HepG2 (cell line): ENCODE data around the gene TMEM184C. TPM values are rescaled to one million over a fixed set of nuclear protein-coding genes. Genes with fewer than 3 reads are reported as not detected.

Experiments used
- BHLHE40 ChIP-seq: IDR thresholded peaks from 2 replicates; pipeline ENCODE4 v1.6.1; 2011; ENCODE audit warnings: low read length, improper control_type of control experiment
- BORCS8-MEF2B ChIP-seq: sonication (generic); formaldehyde crosslinking; IDR thresholded peaks from 2 replicates; pipeline ENCODE4 v1.8.0; 2022; ENCODE audit warnings: mild to moderate bottlenecking, missing genetic modification reagents
- CEBPB ChIP-seq: IDR thresholded peaks from 2 replicates; pipeline ENCODE4 v1.6.1; 2011; ENCODE audit warnings: low read depth, low read length, improper control_type of control experiment, borderline replicate concordance
- DNMT1 ChIP-seq: sonication (generic); formaldehyde crosslinking; IDR thresholded peaks from 2 replicates; pipeline ENCODE4 v1.5.1; 2020; ENCODE audit warnings: mild to moderate bottlenecking, missing genetic modification reagents
- KLF13 ChIP-seq: sonication (generic); formaldehyde crosslinking; IDR thresholded peaks from 2 replicates; pipeline ENCODE4 v1.4.0; 2020; ENCODE audit warnings: mild to moderate bottlenecking, missing genetic modification reagents
- MEIS2 ChIP-seq: sonication (generic); formaldehyde crosslinking; IDR thresholded peaks from 2 replicates; pipeline ENCODE4 v1.9.0; 2021; ENCODE audit warnings: mild to moderate bottlenecking, missing genetic modification reagents
- NFKB2 ChIP-seq: sonication (generic); formaldehyde crosslinking; IDR thresholded peaks from 2 replicates; pipeline ENCODE4 v1.4.0; 2020; ENCODE audit warnings: missing genetic modification reagents, borderline replicate concordance
- NR2F6 ChIP-seq, 2 experiments: IDR thresholded peaks; 2 replicates each; pipeline ENCODE4 v1.6.1; 2016; ENCODE audit warnings: antibody characterized with exemption in 1 of 2, mild to moderate bottlenecking in 1 of 2
- YEATS4 ChIP-seq: sonication (generic); formaldehyde crosslinking; IDR thresholded peaks from 2 replicates; pipeline ENCODE4 v1.4.0; 2020; ENCODE audit warnings: missing genetic modification reagents, borderline replicate concordance
- ZNF768 ChIP-seq: sonication (generic); formaldehyde crosslinking; IDR thresholded peaks from 2 replicates; pipeline ENCODE4 v1.4.0; 2020; ENCODE audit warnings: missing genetic modification reagents
- ZNF790 ChIP-seq: sonication (generic); formaldehyde crosslinking; IDR thresholded peaks from 2 replicates; pipeline ENCODE4 v1.8.0; 2022; ENCODE audit warnings: missing genetic modification reagents, mild to moderate bottlenecking, borderline replicate concordance
- polyA plus RNA-seq, 8 experiments: library from polyadenylated mRNA; depleted of rRNA in 3 of 8; stranded (reverse) in 7 of 8; unstranded in 1 of 8; fragments of >200 nt; fragmentation: Illumina TruSeq in 4 of 8; extraction: Trizol in 4 of 8; gene quantifications; 2 replicates each; pipeline versions ENCODE4 v1.2.1 to v1.2.3, GENCODE V29; 2011 to 2016; ENCODE audit warnings: low read depth in 4 of 8, missing spikeins in 1 of 8, mixed read lengths in 1 of 8; ENCODE audit not compliant: insufficient read depth in 1 of 8
- total RNA-seq, 5 experiments: library from RNA; depleted of rRNA; stranded (reverse); fragments of >200 nt; fragmentation: Illumina TruSeq; extraction: Trizol; gene quantifications; 2 replicates each; pipeline ENCODE4 v1.2.3, GENCODE V29; 2016; ENCODE audit warnings: low read depth in 1 of 5
- TF ChIP-seq, protein P1 (sequence below): sonication (generic); formaldehyde crosslinking; IDR thresholded peaks from 2 replicates; pipeline ENCODE4 v1.4.0; 2020; ENCODE audit warnings: missing genetic modification reagents
- TF ChIP-seq, protein P2 (sequence below): sonication (generic); formaldehyde crosslinking; IDR thresholded peaks from 2 replicates; pipeline ENCODE4 v1.5.0; 2020; ENCODE audit warnings: mild to moderate bottlenecking, missing genetic modification reagents, moderate library complexity
- TF ChIP-seq, protein P3 (sequence below): sonication (generic); formaldehyde crosslinking; IDR thresholded peaks from 2 replicates; pipeline ENCODE4 v1.4.0; 2020; ENCODE audit warnings: mild to moderate bottlenecking, missing genetic modification reagents
- TF ChIP-seq, protein P4 (sequence below): sonication (generic); formaldehyde crosslinking; IDR thresholded peaks from 2 replicates; pipeline ENCODE4 v1.5.1; 2020; ENCODE audit warnings: missing genetic modification reagents, mild to moderate bottlenecking, borderline replicate concordance

TMEM184C gene
- total and polyA plus RNA-seq, 2 of the 13 experiments (the other 11 are each of a cell fraction or from before 2014, with no cell fraction given), result 13.9 to 26.1 TPM

DNA sequence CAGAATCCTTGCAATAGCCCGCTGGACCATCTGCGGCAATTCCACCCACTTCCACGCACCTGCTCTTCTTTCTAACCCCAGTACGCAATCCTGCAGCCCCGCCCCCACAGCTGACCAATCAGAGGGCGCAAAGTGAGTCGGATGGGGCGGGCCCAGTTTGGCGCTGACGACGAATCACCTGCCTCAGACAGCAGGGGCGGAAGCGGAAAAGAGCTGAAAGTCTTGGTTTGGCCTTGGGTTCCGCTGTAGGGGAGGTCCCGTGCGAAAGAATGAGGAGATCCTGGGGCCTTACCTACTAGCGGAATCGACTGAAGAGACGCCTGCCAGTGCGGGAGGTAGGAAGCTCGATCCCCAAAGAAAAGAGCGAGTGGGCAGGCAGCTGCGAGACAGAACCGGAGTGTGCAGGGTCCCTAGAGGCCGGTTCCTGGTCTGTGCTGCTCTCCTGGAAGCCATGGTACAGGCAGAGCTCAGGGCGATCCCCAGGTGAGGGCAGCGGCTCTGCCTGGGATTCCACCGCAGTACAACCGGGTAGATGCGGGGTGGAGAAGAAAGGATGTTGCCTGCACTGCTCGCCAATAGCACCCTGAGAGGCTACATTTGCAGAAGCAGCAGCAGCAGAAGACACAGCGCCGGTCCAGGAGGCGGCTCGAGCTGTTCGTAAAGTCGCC lies at the start of gene TMEM184C (continued):
- TF ChIP-seq, protein P1, sequence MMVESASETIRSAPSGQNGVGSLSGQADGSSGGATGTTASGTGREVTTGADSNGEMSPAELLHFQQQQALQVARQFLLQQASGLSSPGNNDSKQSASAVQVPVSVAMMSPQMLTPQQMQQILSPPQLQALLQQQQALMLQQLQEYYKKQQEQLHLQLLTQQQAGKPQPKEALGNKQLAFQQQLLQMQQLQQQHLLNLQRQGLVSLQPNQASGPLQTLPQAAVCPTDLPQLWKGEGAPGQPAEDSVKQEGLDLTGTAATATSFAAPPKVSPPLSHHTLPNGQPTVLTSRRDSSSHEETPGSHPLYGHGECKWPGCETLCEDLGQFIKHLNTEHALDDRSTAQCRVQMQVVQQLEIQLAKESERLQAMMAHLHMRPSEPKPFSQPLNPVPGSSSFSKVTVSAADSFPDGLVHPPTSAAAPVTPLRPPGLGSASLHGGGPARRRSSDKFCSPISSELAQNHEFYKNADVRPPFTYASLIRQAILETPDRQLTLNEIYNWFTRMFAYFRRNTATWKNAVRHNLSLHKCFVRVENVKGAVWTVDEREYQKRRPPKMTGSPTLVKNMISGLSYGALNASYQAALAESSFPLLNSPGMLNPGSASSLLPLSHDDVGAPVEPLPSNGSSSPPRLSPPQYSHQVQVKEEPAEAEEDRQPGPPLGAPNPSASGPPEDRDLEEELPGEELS (CRISPR knock-in tag), result peak; percentile 31; the same call in 1 of the 2 replicates
- TF ChIP-seq DNMT1 (CRISPR knock-in tag) (0 out of 2 replicates have a peak, but pooled peaks have one; percentile 44), KLF13 (0 out of 2 replicates have a peak, but pooled peaks have one; percentile 63), MEIS2 (CRISPR knock-in tag) (0 out of 2 replicates have a peak, but pooled peaks have one; percentile 40), ZNF790 (no peak), BORCS8-MEF2B (CRISPR knock-in tag) (peak; percentile 65), YEATS4 (peak; percentile 55; the same call in 1 of the 2 replicates), NFKB2 (CRISPR knock-in tag) (peak; percentile 76; the same call in 1 of the 2 replicates), NR2F6 (IDR thresholded peaks at IDR 0.05) (no peak), NR2F6 (CRISPR knock-in tag; IDR thresholded peaks at IDR 0.05) (0 out of 2 replicates have a peak, but pooled peaks have one; percentile 6), CEBPB (peak; percentile 70; the same call in 1 of the 2 replicates), BHLHE40 (peak; percentile 58), ZNF768 (CRISPR knock-in tag) (peak; percentile 22; the same call in 1 of the 2 replicates)
- TF ChIP-seq, protein P2, sequence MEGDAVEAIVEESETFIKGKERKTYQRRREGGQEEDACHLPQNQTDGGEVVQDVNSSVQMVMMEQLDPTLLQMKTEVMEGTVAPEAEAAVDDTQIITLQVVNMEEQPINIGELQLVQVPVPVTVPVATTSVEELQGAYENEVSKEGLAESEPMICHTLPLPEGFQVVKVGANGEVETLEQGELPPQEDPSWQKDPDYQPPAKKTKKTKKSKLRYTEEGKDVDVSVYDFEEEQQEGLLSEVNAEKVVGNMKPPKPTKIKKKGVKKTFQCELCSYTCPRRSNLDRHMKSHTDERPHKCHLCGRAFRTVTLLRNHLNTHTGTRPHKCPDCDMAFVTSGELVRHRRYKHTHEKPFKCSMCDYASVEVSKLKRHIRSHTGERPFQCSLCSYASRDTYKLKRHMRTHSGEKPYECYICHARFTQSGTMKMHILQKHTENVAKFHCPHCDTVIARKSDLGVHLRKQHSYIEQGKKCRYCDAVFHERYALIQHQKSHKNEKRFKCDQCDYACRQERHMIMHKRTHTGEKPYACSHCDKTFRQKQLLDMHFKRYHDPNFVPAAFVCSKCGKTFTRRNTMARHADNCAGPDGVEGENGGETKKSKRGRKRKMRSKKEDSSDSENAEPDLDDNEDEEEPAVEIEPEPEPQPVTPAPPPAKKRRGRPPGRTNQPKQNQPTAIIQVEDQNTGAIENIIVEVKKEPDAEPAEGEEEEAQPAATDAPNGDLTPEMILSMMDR (CRISPR knock-in tag), result 0 out of 2 replicates have a peak, but pooled peaks have one; percentile 10
- TF ChIP-seq, protein P3, sequence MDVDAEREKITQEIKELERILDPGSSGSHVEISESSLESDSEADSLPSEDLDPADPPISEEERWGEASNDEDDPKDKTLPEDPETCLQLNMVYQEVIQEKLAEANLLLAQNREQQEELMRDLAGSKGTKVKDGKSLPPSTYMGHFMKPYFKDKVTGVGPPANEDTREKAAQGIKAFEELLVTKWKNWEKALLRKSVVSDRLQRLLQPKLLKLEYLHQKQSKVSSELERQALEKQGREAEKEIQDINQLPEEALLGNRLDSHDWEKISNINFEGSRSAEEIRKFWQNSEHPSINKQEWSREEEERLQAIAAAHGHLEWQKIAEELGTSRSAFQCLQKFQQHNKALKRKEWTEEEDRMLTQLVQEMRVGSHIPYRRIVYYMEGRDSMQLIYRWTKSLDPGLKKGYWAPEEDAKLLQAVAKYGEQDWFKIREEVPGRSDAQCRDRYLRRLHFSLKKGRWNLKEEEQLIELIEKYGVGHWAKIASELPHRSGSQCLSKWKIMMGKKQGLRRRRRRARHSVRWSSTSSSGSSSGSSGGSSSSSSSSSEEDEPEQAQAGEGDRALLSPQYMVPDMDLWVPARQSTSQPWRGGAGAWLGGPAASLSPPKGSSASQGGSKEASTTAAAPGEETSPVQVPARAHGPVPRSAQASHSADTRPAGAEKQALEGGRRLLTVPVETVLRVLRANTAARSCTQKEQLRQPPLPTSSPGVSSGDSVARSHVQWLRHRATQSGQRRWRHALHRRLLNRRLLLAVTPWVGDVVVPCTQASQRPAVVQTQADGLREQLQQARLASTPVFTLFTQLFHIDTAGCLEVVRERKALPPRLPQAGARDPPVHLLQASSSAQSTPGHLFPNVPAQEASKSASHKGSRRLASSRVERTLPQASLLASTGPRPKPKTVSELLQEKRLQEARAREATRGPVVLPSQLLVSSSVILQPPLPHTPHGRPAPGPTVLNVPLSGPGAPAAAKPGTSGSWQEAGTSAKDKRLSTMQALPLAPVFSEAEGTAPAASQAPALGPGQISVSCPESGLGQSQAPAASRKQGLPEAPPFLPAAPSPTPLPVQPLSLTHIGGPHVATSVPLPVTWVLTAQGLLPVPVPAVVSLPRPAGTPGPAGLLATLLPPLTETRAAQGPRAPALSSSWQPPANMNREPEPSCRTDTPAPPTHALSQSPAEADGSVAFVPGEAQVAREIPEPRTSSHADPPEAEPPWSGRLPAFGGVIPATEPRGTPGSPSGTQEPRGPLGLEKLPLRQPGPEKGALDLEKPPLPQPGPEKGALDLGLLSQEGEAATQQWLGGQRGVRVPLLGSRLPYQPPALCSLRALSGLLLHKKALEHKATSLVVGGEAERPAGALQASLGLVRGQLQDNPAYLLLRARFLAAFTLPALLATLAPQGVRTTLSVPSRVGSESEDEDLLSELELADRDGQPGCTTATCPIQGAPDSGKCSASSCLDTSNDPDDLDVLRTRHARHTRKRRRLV, result 0 out of 2 replicates have a peak, but pooled peaks have one; percentile 36
- TF ChIP-seq, protein P4, sequence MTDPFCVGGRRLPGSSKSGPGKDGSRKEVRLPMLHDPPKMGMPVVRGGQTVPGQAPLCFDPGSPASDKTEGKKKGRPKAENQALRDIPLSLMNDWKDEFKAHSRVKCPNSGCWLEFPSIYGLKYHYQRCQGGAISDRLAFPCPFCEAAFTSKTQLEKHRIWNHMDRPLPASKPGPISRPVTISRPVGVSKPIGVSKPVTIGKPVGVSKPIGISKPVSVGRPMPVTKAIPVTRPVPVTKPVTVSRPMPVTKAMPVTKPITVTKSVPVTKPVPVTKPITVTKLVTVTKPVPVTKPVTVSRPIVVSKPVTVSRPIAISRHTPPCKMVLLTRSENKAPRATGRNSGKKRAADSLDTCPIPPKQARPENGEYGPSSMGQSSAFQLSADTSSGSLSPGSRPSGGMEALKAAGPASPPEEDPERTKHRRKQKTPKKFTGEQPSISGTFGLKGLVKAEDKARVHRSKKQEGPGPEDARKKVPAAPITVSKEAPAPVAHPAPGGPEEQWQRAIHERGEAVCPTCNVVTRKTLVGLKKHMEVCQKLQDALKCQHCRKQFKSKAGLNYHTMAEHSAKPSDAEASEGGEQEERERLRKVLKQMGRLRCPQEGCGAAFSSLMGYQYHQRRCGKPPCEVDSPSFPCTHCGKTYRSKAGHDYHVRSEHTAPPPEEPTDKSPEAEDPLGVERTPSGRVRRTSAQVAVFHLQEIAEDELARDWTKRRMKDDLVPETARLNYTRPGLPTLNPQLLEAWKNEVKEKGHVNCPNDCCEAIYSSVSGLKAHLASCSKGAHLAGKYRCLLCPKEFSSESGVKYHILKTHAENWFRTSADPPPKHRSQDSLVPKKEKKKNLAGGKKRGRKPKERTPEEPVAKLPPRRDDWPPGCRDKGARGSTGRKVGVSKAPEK, result 0 out of 2 replicates have a peak, but pooled peaks have one; percentile 74
